Retinal pigment epithelial cell (primary cell): Measurements from ENCODE around the gene LPCAT2.

Experiments used
- DNase-seq: peaks from one replicate; pipeline ENCODE4 v3.0.0-alpha.2; 2010; ENCODE audit warnings: low read depth
- H3K4me3 ChIP-seq: 2 replicates; pipeline ENCODE4 v1.5.1; 2011; ENCODE audit warnings: mild to moderate bottlenecking, low read length, control low read depth, moderate library complexity
- TF ChIP-seq, protein P1 (sequence below): conservative IDR thresholded peaks from 2 replicates; pipeline ENCODE4 v1.5.1; 2011; ENCODE audit warnings: low read depth, low read length, control low read depth, inconsistent platforms

Gene LPCAT2

DNA sequence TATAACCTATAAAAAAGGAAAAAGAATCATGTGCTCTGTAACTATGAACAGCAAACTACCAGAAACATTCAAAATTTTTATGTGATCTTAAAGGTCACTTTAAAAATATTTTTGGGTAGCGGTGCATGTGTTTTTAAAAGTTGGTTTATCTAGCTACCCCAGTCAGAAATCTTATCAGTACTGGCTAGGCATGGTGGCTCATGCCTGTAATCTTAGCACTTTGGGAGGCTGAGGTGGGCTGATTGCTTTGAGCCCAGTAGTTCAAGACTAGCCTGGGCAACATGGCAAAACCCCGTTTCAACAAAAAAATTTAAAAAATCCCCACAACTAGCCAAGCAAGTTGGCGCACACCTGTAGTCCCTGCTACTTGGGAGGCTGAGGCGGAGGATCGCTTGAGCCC lies 61.3 kb downstream of the LPCAT2 start:
- no peak for DNase-seq
- no peak overlapping the region for H3K4me3 ChIP-seq
- TF ChIP-seq, protein P1, sequence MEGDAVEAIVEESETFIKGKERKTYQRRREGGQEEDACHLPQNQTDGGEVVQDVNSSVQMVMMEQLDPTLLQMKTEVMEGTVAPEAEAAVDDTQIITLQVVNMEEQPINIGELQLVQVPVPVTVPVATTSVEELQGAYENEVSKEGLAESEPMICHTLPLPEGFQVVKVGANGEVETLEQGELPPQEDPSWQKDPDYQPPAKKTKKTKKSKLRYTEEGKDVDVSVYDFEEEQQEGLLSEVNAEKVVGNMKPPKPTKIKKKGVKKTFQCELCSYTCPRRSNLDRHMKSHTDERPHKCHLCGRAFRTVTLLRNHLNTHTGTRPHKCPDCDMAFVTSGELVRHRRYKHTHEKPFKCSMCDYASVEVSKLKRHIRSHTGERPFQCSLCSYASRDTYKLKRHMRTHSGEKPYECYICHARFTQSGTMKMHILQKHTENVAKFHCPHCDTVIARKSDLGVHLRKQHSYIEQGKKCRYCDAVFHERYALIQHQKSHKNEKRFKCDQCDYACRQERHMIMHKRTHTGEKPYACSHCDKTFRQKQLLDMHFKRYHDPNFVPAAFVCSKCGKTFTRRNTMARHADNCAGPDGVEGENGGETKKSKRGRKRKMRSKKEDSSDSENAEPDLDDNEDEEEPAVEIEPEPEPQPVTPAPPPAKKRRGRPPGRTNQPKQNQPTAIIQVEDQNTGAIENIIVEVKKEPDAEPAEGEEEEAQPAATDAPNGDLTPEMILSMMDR = no peak

DNA sequence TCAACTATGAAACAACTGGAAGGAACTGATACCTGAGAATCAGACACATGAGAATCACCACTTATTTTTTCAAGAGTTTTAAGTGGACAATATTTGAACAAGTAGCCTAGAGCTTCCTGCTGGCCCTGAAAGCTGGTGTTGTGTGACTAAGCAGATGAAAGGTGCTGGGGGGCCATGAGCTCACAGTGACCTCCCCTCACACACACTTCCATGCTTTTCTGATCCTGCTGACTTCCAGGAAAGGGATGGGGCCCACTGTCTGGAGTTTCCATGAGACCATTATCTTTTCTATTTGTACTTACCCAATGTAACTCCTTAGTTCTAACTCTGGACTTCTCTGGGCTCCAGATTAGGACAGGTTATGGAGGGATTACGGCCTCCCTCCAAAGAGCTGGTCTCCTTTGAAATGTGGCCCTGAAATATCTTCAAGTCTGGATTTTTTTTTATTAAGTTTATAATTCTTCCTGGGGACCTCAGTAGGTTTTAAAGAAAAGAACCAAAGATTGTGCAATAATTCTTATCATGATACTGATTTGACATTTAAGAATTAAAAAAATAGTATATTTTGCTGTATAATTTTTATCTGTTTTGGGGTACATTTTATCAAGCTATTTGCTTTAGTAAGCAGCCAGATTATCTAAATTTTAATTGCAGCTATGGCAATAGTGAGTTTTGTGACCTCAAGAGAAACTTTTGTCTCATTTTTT lies 62.5 kb downstream of the LPCAT2 start:
- no peak overlapping the region for H3K4me3 ChIP-seq

DNA sequence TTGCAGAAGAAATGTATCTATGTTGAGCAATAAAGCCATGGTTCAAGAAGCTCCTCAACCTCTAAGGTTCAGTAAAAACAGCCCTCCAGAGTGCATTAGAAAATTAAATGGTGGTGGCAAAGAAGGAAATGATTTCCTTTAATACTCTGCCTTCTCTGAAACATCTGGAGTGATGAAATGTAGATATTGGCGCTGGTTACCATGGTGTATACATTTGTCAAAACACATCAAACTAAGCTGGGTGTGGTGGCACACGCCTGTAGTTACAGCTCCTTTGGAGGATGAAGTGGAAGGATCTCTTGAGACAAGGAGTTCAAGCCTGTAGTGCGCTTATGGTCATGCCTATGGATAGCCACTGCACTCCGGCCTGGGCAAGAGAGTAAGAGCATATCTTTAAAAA lies 63.6 kb downstream of the LPCAT2 start:
- TF ChIP-seq, protein P1 = no peak
- DNase-seq = no peak
- no peak overlapping the region for H3K4me3 ChIP-seq

More for the DNA sequence above, 62.5 kb downstream of the LPCAT2 start:
- DNase-seq = no peak
- TF ChIP-seq, protein P1 = no peak

DNA sequence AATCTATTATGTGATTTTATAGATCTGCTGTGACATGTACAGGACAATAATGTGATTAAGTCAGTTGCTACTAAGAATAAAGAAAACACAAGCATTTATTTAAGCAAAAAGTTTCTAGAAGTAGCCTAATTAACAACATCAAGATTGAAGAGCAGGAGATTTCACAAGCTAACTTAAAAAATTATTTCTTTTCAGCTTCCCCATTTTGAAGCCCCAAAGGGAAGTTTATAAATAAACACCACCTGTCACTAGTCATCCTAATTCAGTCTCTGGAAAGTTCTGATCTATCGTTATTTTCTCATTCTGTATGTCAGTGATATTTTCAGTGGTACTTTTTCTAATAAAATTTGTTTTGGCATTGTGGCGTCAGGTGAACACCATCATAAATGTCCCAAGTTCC lies 65.9 kb downstream of the LPCAT2 start:
- no peak for DNase-seq
- TF ChIP-seq, protein P1 = no peak
- no peak overlapping the region for H3K4me3 ChIP-seq

DNA sequence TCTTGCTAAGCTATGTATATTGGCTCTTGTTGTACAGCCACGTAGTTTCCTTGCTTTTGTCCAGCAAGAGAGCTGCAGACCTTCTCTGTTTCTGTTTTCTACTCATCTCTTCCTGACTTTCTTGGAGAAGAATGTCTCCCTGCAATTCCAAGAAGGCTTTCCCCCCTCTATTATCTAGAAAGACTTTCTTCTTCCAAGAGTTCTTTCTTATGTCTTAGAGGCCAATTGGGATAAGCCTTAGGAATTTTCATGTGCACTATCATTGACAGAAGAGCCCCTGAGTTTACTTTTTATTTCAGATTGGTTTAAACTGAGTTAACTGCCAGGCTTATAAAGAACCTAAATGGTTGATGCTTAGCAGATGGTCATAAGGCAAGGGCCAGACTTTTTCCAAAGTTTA lies 66.6 kb downstream of the LPCAT2 start:
- DNase-seq = no peak
- TF ChIP-seq, protein P1 = no peak
- H3K4me3 ChIP-seq = no peak overlapping the region

DNA sequence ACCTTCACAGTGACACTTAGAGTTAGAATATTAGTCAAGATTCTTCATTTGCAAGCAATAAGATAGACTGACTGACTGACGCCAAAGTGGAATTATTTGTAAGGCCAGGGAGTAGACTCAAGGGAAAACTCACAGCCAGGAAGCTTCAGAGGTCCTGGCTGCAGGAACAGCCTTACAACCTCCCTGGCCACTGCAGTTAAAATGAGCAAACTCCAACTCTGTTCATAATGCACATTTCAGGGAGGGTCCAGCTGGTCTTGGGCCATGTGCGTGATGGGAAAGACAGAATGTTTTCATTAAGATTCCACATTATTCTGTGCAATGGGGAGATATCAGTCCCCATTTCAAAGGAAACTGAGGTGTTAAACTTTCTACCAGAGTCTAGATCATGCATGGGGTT lies 67.5 kb downstream of the LPCAT2 start:
- TF ChIP-seq, protein P1 = no peak
- H3K4me3 ChIP-seq = no peak overlapping the region
- no peak for DNase-seq

DNA sequence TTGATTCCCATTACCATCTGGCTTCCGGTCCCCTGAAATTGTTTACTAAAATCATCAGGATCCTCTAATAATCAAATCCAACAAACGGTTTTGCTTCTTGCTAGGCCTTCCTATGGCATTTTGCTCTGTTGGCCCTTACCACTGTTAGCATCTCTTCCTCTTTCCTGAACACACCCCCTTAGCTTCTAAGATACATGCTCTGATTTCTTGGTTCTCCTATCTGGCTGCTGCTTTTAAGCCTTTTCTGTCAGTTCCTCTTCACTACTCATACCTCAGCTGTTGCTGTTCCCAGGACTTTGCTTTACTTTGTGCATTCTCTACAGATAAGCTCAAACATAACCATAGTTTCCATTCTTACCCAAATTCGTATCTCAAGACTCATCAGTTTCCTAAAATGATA lies 69.0 kb downstream of the LPCAT2 start:
- no peak for DNase-seq
- TF ChIP-seq, protein P1 = no peak
- H3K4me3 ChIP-seq = no peak overlapping the region
